Stimulated activated CD4-positive, alpha-beta T cell treated with anti-CD3 and anti-CD28 coated beads, Interleukin-1b, Interleukin-23, amount 100 ng/mL, for 4 hours (primary cell): ENCODE measurements around the gene ABAT.

Source experiments
- DNase-seq, 2 donors: peaks; one replicate each; pipeline ENCODE4 v3.0.0-alpha.2; 2020; ENCODE audit warnings: low read depth in 2 of 2

ABAT gene

DNA sequence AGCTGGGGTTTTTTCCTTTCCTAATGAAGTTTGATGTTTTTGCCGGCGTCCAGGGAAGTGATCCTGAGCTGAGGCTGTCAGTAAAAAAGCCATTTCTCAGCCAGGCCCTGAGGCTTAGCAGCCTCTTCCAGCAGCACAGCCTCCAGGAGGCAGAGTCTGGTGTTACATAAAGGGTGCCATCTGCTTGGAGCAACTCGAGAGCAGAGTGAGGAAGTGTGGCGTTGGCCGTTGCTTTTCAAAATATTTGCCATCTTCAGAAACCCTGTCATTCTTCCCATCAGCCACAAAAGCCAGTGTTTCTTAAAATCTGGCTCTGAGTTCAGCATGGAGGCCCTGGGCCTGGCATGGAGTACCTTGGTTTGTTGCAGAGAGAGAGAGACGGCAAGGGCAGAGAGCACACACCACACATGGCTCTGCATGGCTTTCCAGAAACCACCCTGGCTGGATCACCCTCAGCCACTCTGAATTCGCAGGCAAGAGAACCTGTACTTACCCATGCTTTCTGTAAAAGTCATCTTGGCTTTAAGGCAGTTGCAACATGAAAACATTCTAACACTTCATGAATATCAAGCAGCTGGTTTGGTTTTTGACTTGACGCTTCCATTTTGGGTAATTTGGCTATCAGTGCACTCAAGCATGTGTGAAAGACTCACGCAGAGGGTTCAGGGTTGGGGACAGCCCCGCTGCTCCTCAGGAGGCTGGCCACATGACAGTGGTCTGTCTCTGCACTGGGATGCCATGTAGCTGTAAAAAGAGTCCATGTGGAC lies 144.3 kb downstream of the ABAT start:
- DNase-seq, result no peak

DNA sequence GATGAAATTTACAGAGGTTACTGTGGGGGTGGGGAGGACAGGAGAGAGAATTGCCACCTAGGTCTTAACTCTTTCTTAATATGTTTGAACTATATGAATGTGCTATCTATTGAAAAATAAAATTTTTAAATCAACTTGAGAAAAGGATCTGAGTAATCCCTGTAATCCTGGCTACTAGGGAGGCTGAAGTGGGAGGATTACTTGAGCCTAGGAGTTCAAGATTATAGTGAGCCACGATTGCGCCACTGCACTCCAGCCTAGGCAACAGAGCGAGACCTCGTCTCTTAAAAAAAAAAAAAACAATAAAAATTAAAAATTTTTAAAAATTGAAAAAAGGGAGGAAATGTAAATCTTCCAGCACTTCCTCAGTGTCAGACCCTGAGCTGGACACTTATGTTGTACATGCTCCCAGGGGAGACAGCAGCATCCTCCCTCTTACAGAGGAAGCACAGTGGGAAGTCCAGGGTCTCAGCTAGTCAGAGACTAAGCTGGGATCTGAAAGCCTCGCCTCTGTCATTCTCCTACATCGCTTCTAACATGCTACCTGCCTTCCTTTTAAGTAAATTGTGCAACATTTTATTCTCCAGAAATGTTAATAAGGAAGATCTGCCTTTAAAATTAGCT lies 145.1 kb downstream of the ABAT start:
- DNase-seq, result no peak

DNA sequence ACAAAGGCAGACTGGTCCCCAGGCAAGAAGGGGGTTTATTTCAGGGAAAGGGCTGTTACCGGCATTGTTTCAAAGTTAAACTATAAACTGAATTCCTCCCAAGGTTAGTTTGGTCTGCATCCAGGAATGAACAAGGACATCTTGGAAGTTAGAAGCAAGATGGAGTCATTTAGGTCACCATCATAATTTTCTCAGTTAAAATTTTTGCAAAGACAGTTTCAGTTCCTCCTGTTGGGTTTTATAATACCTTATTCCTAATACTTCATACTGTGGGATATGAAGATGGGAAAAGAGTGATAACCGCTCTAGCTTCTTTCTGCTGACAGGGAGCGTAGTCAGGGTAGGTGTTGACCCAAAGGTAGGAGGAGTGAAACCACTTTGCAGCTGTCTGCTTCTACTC lies 148.0 kb downstream of the ABAT start:
- DNase-seq, result no peak

DNA sequence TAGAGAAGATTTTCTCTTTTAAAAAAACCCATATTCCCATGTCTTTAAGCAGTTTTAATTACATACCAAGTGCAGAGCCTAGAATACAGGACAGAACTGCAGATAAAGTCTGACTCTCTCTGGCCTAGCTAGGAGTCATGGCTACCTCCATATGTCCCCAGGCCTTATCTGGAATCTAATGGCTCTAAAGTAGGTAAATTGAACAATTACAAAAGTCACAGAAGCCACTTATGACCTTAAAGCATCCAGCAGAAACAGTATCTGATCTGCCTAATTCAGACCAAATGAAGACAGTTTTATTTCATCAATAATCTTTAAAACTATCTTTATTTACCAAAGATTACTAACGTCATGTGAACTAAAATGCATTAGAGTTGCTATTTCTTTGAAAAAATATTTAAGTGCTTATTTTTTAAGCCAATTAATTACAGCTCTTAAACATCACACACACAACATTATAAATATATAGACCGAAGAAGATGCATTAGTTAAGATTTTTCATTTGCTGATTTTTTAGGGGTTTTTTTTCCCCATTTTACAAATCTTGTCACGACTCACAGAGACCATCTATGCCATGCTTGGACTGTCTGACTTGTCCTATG lies 152.0 kb downstream of the ABAT start:
- no peak for DNase-seq

DNA sequence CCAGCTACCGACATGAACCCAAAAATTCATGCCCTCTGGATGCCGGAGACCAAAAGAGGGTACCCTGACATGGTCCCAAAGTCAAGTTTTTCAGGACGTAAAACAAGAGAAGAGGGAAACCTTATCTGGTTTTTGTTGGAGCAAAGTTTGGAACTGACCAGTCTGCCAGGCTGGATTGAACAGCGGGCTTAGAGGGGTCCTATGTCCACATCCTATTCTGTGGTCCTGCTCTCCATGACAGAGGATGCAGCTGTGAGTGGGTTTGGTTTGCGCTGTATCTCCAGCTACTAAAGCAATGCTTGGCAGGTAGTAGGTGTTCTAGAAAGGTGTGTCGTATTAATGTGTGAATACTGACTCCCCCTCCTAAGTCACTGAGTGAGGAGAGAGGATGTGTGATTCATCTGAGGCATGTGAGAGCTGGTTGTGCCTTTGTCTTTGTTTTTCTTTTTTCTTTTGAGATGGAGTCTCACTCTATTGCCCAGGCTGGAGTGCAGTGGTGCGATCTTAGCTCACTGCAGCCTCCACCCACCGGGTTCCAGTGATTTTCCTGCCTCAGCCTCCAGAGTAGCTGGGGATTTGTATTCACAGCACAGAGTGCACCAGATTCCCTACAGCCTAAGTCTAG lies 154.2 kb downstream of the ABAT start:
- DNase-seq, result no peak

DNA sequence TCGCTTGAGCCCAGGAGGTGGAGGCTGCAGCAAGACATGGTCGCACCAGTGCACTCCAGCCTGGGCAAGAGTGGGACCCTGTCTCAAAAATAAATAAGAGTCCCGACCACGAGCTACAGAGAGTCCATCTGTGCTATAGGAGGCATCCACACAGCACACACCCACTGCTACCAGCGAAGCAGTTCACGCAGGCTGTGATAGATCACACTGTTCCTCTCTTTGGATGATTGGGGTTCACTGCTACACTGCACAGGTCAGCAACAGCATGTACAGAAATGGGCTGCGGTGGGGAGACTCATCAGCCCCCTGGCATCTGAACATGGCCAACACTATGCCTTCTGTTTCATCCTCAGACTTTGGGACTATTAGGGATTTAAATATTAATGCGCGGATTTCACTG lies 157.0 kb downstream of the ABAT start:
- DNase-seq, result no peak

DNA sequence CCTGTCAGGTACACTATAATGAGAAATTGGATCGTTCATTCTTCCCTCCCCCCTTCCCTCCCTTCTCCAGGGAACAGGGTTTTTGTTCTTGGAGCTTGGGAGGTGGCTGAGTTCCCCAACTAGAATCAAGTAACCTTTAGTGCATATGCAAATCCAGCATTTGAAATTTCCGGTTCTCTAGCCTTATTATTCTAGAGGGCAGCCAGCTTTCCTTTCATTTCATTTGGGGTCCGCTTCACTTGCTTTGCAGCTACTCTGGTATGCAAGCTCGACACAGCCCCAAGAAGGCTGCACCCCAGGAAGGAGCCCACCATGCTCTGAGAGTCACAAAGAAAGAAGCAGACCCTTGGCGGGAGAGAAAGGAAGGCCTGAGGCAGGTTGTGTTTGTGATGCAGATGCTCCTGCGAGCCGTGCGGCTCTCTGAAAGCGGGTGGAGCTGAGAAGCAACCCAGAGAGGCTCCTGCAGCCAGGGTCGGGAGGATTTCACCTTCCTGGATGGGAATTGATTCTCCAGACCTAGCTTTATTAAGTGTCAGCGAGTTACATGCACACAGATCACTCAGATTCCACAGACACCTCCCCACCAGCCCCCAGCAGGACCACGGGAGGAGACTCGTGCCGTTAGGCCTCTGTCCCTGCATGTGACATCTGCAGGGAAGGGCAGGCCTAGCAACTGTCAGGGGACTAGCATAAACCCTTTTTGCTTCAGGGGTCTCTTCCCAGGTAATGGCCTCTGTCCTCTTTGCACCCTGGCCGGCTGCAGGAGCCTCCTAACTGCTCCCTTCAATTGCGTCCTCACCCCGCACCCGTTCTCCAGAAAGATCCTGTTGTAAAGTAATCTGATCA lies 157.7 kb downstream of the ABAT start:
- DNase-seq, result no peak

DNA sequence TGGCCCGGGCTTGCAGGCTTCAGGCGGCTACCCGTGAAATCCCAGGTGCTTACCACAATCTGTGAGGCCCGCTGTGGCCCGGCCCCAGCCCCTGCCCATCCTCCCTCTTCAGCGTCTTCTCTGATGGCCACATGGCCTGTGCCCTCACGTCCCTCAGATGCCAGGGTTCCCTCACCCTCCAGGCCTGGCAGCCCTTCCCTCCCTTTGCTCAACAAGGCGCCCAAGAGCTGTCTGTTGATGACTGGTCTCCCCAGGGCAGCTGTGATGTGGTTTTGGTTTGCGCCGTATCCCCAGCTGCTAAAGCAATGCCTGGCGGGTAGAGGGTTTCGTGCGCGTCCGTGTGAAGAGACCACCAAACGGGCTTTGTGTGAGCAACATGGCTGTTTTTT lies 158.3 kb downstream of the ABAT start:
- no peak for DNase-seq
